ENCODE measurements around the gene ZNF692.
A peak's percentile ranks its signal among the peaks of the same experiment; 100 is the strongest.
"Not testable (repeated sequence)": the region's sequence is repeated elsewhere in the genome, so short reads cannot be mapped to it uniquely, and the experiment has no call there.

ZNF692 gene

GRCh38 chr1:248848602-248849001 lies 10.3 kb downstream of the ZNF692 start:
- DNase-seq = no peak

- DNase-seq = no peak
Observed at GRCh38 chr1:248847956-248848561, 10.8 kb downstream of the ZNF692 start.

GRCh38 chr1:248847181-248847955 lies 11.5 kb downstream of the ZNF692 start:
- DNase-seq = no peak

GRCh38 chr1:248844526-248844925 lies 14.4 kb downstream of the ZNF692 start:
- no peak for DNase-seq

GRCh38 chr1:248843687-248844086 lies 15.2 kb downstream of the ZNF692 start:
- no peak for DNase-seq

DNA sequence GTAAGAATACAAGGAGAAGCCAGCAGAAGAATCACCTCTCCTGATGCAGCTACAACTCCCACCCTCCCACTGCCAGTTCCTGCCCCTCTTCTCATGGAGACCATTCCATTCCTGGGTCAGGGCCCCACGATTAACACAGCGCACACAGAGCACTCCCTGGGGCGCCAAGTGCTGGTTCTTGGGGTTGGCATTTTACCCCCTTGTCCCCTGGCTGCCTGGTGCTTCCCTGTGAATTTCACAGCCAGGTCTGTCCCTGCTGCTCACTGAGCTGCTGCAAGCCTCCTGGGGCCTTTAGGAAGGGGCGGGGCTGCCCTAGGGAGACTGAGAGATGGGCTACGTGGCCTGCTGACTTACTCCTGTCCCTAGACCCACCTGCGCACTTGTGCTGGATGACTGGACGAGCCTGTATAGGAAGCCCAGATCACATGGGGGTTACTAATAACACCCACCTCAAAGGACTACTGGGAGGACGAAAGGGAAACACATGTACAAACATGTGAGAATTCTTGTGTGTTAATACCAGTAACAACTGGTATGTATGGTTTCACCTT lies 16.0 kb downstream of the ZNF692 start:
- DNase-seq = no peak

DNA sequence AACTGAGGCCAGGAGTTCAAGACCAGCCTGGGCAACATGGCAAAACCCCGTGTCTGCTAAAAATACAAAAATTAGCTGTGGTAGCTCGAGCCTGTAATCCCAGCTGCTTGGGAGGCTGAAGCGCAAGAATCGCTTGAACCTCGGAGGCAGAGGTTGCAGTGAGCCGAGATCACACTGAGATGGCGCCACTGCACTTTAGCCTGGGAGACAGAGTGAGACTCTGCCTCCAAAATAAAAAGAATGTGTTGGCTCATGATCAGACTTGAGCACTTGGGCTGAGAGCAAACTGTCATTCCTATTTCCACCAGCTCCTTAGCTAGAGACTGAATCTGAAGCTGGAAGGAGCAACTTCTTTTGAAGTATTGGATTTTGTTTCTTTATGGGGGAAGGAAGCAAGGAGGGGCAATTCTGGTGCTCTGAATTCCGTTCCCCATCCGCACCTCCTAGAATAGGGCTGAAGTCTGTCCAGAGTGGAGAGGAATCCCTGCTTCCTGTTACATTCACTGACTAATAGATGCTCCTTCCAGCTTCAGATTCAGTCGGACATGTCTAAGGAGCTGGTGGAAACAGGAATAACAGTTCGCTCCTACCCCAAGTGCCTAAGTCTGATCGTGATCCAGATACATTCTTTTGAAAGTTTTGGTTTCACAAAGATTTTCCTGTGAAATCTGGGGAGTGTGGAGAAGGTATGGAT lies 17.0 kb downstream of the ZNF692 start:
- DNase-seq = peak; percentile 29 to 52

- DNase-seq = no peak
Observed at GRCh38 chr1:248840946-248841345, 17.9 kb downstream of the ZNF692 start.

DNA sequence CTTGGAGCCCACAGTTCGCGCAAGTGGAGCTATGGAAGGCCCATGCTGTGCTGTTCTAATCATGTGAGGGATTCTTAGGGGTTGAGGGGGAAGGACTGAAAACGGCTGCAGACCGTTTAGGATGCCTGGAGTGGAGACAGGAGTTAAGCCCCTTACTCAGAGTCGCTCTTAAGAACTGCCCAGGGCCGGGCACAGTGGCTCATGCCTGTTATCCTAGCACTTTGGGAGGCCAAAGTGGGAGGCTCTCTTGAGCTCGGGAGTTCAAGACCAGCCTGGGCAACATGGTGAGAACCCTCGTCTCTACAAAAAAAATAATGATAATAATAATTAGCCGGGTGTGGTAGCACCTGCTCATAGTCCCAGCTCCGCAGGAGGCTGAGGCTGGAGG lies 19.7 kb downstream of the ZNF692 start:
- no peak for DNase-seq

- peak; percentile 88 to 90 for DNase-seq
Observed at GRCh38 chr1:248838357-248839167, 20.3 kb downstream of the ZNF692 start.

DNA sequence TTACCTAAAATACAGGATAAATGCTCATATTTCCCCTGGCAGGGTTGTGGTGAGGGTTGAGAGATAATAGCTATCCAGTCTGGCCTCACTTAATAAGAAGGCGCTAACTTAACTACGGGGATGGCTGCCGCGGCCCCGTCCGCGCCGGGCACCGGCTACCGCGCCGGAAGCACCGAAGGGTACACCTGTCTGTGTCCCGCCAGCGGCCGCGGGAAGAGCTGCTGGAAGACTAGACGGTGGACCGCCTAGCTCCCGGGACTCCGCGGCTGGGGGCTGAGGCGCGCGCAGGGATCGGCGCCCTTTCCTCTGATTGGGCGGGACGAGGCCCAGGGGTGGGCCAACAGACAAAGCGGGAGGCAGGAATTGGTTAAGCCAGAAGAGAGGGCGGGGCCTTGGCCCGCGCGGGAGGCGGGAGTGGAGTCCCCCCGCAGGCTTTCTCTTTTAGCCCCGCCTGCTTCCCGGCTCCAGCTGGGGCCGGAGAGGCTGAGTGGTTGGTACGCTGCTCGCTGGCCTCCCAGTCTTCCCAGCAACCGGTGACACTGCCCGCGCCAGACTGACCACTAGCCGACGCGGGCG lies 21.0 kb downstream of the ZNF692 start, which contains the start of gene ZNF672:
Gene ZNF672, plus strand, starts transcription at position 444 of the 576 bp plus-strand sequence. CDS start 9,051 bp downstream, outside the sequence.
- peak; percentile 99 for DNase-seq

DNA sequence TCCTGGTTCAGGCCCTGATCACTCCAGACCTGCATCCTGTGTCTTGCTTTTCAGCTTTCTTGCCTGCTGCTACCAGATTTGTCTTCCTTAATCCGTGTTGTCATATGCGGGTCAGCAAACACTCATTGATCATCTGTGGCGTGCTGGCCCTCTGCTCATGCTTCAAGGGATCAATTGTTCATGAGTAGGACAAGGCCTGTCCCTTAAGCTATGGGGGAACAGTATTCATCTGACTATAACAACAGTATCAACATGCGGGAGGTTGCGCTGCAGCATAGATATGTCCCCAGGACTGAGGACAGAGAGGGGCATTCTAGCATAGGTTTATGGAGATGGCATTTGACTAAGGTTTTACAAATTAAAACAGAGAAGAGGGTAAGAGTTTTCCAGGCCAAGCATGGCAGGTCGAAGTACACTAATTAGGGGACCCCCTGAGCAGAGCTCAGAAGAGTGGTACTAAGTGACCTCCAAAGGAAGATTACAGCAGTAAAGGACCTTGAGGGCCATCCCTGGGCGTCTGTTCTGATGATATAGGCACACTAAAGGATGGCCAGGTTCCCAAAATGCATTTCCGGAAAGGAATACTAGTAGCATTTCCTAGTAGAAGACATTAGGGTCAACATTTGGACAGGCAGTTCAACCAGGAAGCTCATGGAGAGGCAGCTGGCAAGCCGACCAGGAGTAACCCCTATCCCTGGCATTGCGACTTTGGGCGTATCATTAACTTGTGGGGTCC lies 21.7 kb downstream of the ZNF692 start:
- DNase-seq = peak in 1 of 2 experiments; percentile 52

DNA sequence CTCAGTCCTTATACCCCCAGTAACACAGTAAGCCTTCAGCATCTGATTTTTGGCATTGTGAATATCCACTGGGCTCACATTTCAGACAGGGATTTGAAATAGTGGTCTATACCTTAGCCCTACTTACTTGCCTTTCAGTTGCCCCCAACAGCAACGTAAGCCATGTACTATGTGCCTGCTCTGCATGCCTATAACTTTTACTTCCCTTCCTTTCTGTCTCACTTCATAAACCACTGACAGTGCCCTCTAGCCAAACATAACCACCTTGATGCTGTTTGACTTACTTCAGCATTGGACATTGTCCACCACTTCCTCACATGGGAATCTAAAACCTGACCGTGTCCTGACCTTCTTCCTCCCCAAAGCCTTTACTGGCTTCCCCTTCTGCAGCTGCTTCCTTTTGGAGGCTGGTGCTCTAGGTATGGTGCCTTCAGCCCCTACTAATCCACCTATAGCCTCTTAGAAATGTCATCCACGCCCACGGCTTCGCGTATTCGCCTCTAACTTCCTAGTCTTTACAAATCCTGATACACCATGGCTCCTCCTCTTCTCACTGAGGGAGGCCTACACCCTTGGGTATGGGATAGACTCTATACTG lies 24.4 kb downstream of the ZNF692 start:
- no peak for DNase-seq

GRCh38 chr1:248831842-248832241 lies 27.0 kb downstream of the ZNF692 start:
- DNase-seq = no peak

GRCh38 chr1:248830718-248831017 lies 28.2 kb downstream of the ZNF692 start:
- not testable (repeated sequence) for DNase-seq

DNA sequence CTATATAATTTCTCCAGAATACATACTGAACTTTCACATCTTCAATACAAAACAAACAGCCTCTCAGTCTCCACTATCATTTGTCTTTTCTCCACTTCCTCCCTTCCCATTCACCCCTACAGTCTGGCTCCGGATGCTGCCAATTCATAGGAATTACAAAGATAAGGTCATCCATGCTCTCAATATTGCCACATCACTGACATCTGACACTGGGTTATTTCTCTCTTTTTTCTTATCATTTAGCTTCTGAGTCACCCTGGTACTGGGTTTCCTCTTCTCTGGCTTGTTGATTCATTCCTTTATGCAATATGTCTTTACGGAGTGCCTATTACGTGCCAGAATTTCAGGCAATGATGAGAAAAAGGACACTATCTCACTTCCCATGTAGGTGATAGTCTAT lies 30.0 kb downstream of the ZNF692 start:
- no peak for DNase-seq

- DNase-seq = peak; percentile 95 to 98
Observed at GRCh38 chr1:248825909-248826760, 32.8 kb downstream of the ZNF692 start, which contains the start of gene SH3BP5L. Gene SH3BP5L (minus strand): TSS chr1:248825915. CDS start chr1:248824935, 980 bp downstream.

DNA sequence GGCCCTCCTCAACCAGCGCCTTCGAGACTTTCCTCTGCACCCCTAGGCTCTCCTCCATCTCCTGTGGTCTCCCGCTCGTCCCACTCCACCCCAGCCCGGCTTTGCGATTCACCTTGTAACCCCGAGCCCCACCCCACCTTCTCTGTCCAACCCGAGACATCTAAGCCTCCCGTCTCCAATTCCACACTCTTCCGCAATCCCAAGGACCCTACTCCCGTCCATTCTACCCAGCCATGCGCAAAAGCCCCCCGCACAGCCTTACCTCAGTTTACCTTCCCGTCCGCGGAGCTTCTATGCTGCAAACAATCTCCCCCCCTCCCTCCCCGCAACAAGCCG lies 33.3 kb downstream of the ZNF692 start:
- DNase-seq = no peak

- no peak for DNase-seq
Observed at GRCh38 chr1:248825136-248825535, 33.7 kb downstream of the ZNF692 start.

DNA sequence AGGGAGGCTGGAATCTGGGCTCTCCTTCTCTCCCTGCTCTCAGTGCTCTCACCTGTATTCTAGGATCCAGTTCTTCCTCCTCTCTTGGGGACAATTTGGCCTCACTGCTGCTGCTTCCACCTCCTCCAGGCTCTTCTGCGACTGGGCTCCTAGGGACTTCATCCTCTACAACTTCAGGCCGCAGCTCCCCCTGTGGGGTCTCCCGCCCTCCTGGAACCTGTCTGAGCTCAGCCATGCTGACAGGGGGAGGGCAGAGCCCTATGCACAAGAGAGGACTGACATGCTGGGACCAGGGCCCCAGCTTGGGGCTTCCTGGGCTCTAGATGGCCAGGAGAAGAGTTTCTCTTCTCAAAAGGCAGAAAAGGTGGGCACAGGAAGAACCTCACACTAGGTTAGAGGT lies 34.2 kb downstream of the ZNF692 start:
- DNase-seq = no peak
